HK-2 (cell line): ENCODE data around the gene ISM2.
A peak's percentile ranks its signal among the peaks of the same experiment; 100 is the strongest.

Experiments used
- DNase-seq: peaks from one replicate; pipeline ENCODE4 v3.0.0-alpha.2; 2018; ENCODE audit not compliant: unreplicated experiment

The ISM2 gene

DNA sequence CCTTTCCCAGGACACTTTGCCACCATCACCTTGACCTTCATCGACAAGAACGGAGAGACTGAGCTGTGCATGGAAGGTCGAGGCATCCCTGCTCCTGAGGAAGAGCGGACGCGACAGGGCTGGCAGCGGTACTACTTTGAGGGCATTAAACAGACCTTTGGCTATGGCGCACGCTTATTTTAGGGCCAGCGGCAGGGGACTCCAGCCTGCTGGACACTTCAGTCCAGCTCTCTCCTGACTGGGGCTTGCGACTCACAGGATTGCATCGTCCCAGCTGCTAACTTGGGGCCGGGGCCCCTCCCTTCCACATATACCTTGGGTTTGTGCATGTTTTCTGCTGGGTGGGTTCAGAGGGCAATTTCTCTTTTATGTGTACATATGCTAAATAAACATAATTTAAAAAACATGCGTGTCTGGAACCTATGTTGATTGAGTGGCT, 29.5 kb downstream of the ISM2 start:
- DNase-seq = no peak

- DNase-seq = no peak
Observed at GRCh38 chr14:77467801-77468200, 30.8 kb downstream of the ISM2 start.

- peak; percentile 52 for DNase-seq
Observed at GRCh38 chr14:77459072-77459723, 39.4 kb downstream of the ISM2 start.

GRCh38 chr14:77458249-77458950, 40.2 kb downstream of the ISM2 start:
- DNase-seq = peak; percentile 50

- DNase-seq = peak; percentile 94
Observed at GRCh38 chr14:77457522-77458248, 40.9 kb downstream of the ISM2 start, which contains the start of the genes AHSA1 and VIPAS39. Gene AHSA1, plus strand, starts transcription at chr14:77458093. Its CDS starts 97 bp downstream, at chr14:77458190. Gene VIPAS39, minus strand, starts transcription at chr14:77457601. Its CDS starts 3,499 bp downstream, at chr14:77454102.

- no peak for DNase-seq
Observed at GRCh38 chr14:77457115-77457521, 41.5 kb downstream of the ISM2 start.

GRCh38 chr14:77455966-77456640, 42.5 kb downstream of the ISM2 start:
- DNase-seq = no peak

DNA sequence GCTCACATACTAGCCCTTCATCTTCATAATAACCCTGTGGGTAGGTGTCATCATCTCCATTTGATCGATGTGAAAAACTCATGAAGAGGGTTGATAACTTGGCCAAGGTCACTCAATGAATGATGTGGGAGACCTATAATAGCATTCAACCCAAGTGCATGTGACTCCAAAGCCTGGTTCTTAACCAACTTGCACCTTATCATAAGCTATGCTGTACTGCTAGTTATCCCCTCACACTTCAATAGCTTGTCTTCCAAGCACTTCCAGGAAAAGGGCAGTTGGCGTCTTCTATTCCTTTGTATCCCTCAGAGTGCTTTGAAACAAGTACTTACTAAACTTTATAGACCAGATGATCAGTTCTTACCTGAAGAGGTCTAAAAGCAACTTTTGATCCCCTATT, 56.4 kb downstream of the ISM2 start:
- no peak for DNase-seq

DNA sequence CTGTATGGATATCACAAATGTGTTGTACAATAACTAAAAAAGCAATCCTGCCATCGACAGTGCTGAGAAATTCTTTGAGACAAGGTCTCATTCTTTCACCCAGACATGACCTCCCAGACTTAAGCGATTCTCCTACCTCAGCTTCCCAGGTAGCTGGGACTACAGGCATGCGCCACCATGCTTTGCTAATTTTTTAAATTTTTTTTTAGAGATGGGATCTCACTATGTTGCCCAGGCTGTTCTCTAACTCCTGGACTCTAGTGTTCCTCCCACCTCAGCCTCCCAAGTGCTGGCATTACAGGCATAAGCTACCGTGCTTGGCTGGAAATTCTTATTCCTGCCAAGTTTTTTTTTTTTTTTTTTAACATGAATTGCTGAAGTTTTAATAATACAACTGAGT, 58.8 kb downstream of the ISM2 start:
- no peak for DNase-seq

GRCh38 chr14:77438596-77438995, 60.0 kb downstream of the ISM2 start:
- no peak for DNase-seq

DNA sequence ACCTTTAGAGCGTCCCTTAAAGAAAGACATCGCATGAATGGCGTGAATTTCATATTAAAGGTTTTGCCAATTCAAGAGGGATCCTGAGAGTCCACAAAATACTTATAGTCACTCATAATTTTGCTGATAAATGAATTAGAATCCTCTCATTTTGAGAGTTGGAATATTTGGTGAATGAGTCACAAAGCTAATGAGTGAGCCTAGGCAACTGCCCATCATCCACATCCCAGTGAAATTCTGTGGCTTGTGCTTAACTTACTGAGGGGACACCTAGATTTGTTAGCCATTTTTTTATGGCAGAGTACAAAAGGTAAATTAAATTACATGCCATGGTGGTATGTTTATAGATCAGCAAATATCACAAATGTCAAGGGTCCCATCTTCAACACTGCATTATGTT, 62.6 kb downstream of the ISM2 start:
- DNase-seq = no peak

- DNase-seq = no peak
Observed at GRCh38 chr14:77426396-77426795, 72.2 kb downstream of the ISM2 start.

- no peak for DNase-seq
Observed at GRCh38 chr14:77424862-77425261, 73.8 kb downstream of the ISM2 start.
